CD14-positive monocyte (primary cell): ENCODE results near the gene AXIN1. TPM values are rescaled to one million over a fixed set of nuclear protein-coding genes. Genes with fewer than 3 reads are reported as not detected.

Experiments used
- DNase-seq, 3 donors: peaks; one replicate each; pipeline ENCODE4 v3.0.0-alpha.2; 2011 to 2022
- H2AFZ ChIP-seq: 2 replicates; pipeline ENCODE4 v1.6.0; 2012; ENCODE audit warnings: mild to moderate bottlenecking, low read depth, low read length, inconsistent platforms; ENCODE audit not compliant: insufficient read depth, poor library complexity, severe bottlenecking
- H3K27ac ChIP-seq, 2 donors: 1 replicate in 1 of 2; 2 replicates in 1 of 2; pipeline ENCODE4 v1.5.1; 2012 to 2013; ENCODE audit warnings: low read length in 2 of 2, control low read depth in 1 of 2, inconsistent platforms in 1 of 2, low read depth in 1 of 2, mild to moderate bottlenecking in 1 of 2
- H3K27me3 ChIP-seq, 2 donors: one replicate each; pipeline versions ENCODE4 v1.6.0 to v1.6.1; 2011 to 2013; ENCODE audit warnings: low read length in 2 of 2; ENCODE audit not compliant: control insufficient read depth in 2 of 2, insufficient read depth in 2 of 2
- H3K36me3 ChIP-seq, 2 donors: replicated peaks in 1 of 2; 1 replicate in 1 of 2; 2 replicates in 1 of 2; pipeline versions ENCODE4 v1.5.1 to v1.6.1; 2012 to 2013; ENCODE audit warnings: low read length in 2 of 2, control low read depth in 1 of 2, inconsistent platforms in 1 of 2, mild to moderate bottlenecking in 1 of 2; ENCODE audit not compliant: insufficient read depth in 2 of 2, control insufficient read depth in 1 of 2
- H3K4me1 ChIP-seq, 2 donors: 1 replicate in 1 of 2; 2 replicates in 1 of 2; pipeline versions ENCODE4 v1.5.1 to v1.6.1; 2012 to 2013; ENCODE audit warnings: low read length in 2 of 2, control low read depth in 1 of 2, inconsistent platforms in 1 of 2, mild to moderate bottlenecking in 1 of 2, moderate library complexity in 1 of 2; ENCODE audit not compliant: insufficient read depth in 2 of 2, control insufficient read depth in 1 of 2
- H3K4me2 ChIP-seq: replicated peaks from 2 replicates; pipeline ENCODE3; 2012; ENCODE audit warnings: low read length, moderate library complexity, mild to moderate bottlenecking; ENCODE audit not compliant: poor library complexity, severe bottlenecking; ENCODE audit errors: extremely low read depth
- H3K4me3 ChIP-seq, 3 experiments: fragments of 200-600 bp in 1 of 3; sonication (generic) in 1 of 3; replicated peaks in 1 of 3; 1 replicate in 2 of 3; 2 replicates in 1 of 3; pipeline ENCODE4 v1.5.1; 2011 to 2013; ENCODE audit warnings: low read length in 3 of 3, mild to moderate bottlenecking in 3 of 3, control low read depth in 2 of 3, low read depth in 2 of 3, inconsistent platforms in 1 of 3, moderate library complexity in 1 of 3
- H3K79me2 ChIP-seq: 2 replicates; pipeline ENCODE4 v1.6.0; 2012; ENCODE audit warnings: mild to moderate bottlenecking, control low read depth, inconsistent platforms, low read length, moderate library complexity; ENCODE audit not compliant: insufficient read depth
- H3K9ac ChIP-seq: 2 replicates; pipeline ENCODE4 v1.6.0; 2017; ENCODE audit warnings: low read length, mild to moderate bottlenecking; ENCODE audit not compliant: insufficient read depth, poor library complexity, severe bottlenecking
- H3K9me3 ChIP-seq, 2 donors: replicated peaks in 1 of 2; 1 replicate in 1 of 2; 2 replicates in 1 of 2; pipeline versions ENCODE4 v1.5.1 to v1.6.1; 2012 to 2013; ENCODE audit warnings: low read length in 2 of 2, control low read depth in 1 of 2; ENCODE audit not compliant: control insufficient read depth in 1 of 2, insufficient read depth in 1 of 2
- H4K20me1 ChIP-seq: 2 replicates; pipeline ENCODE4 v1.6.0; 2012; ENCODE audit warnings: mild to moderate bottlenecking, low read length, control low read depth, moderate library complexity; ENCODE audit not compliant: insufficient read depth
- H3K27ac Mint-ChIP-seq, 7 donors: one replicate each; pipeline ENCODE4 v1.8.0; 2020; ENCODE audit warnings: mild to moderate bottlenecking in 7 of 7, mixed read lengths in 7 of 7, moderate library complexity in 6 of 7, inconsistent platforms in 2 of 7
- H3K27me3 Mint-ChIP-seq, 3 donors: one replicate each; pipeline ENCODE4 v1.8.0; 2021 to 2022; ENCODE audit warnings: low read depth in 3 of 3, mild to moderate bottlenecking in 3 of 3, mixed read lengths in 3 of 3, moderate library complexity in 3 of 3, inconsistent platforms in 1 of 3
- H3K36me3 Mint-ChIP-seq, 2 donors: one replicate each; pipeline ENCODE4 v1.8.0; 2020; ENCODE audit warnings: mixed read lengths in 2 of 2, inconsistent platforms in 1 of 2, mild to moderate bottlenecking in 1 of 2
- H3K4me1 Mint-ChIP-seq: one replicate; pipeline ENCODE4 v1.8.0; 2020; ENCODE audit warnings: mild to moderate bottlenecking, mixed read lengths
- H3K4me3 Mint-ChIP-seq, 2 donors: one replicate each; pipeline ENCODE4 v1.8.0; 2020; ENCODE audit warnings: mild to moderate bottlenecking in 2 of 2, mixed read lengths in 2 of 2, moderate library complexity in 1 of 2
- H3K9me3 Mint-ChIP-seq, 7 donors: one replicate each; pipeline ENCODE4 v1.8.0; 2020 to 2022; ENCODE audit warnings: mixed read lengths in 7 of 7, mild to moderate bottlenecking in 6 of 7, moderate library complexity in 6 of 7, inconsistent platforms in 2 of 7
- CTCF ChIP-seq: fragments of 200-600 bp; IDR thresholded peaks from one replicate; pipeline ENCODE4 v1.8.0; 2022; ENCODE audit warnings: antibody characterized with exemption, mild to moderate bottlenecking
- WGBS: methylation state at CpG from one replicate; pipeline ENCODE4 v1.1.5; 2013; ENCODE audit warnings: missing lambda C conversion rate; ENCODE audit not compliant: insufficient coverage; 5-methylcytosine and 5-hydroxymethylcytosine counted together
- intact Hi-C, 2 donors: fragments of 100-400 bp; cut with micrococcal nuclease; formaldehyde crosslinking; loops; one replicate each; pipeline versions ENCODE4 v1.15.0 to v1.15.1; 2023
- polyA plus RNA-seq, 3 donors: library from polyadenylated mRNA; depleted of rRNA in 1 of 3; unstranded in 2 of 3; stranded (reverse) in 1 of 3; fragments of 300-500 nt in 2 of 3; fragments of >200 nt in 1 of 3; fragmentation: Illumina TruSeq in 2 of 3; gene quantifications; 1 replicate in 2 of 3; 2 replicates in 1 of 3; pipeline ENCODE4 v1.2.3, GENCODE V29; 2012 to 2021

The AXIN1 gene
- polyA plus RNA-seq, 3 donors = 0.30 to 20.9 (median 0.74) TPM

GRCh38 chr16:273547-274421 is 78.7 kb downstream of the AXIN1 start:
- H3K27me3 Mint-ChIP-seq = peaks cover 27 to 50% (median 42%) of the 10 kb centered on the region in 3 donors
- H3K4me3 Mint-ChIP-seq = no peak overlapping the region
- no peak overlapping the region for H3K4me2 ChIP-seq
- no peak overlapping the region for H3K27ac ChIP-seq
- H3K27ac Mint-ChIP-seq = no peak overlapping the region
- no peaks in the 10 kb centered on the region for H3K36me3 ChIP-seq
- no peak for DNase-seq
- peaks cover 0 to 5% (median 4%) of the 10 kb centered on the region in 7 donors for H3K9me3 Mint-ChIP-seq
- WGBS = 87% methylated on average over 19 of the region's 30 CpGs
- H3K27me3 ChIP-seq = peaks cover 0 to 31% of the 10 kb centered on the region in 2 donors
- H3K4me1 Mint-ChIP-seq = peaks cover 2% of the 10 kb centered on the region
- peaks cover 3 to 6% of the 10 kb centered on the region in 2 donors for H3K4me1 ChIP-seq
- no peaks in the 10 kb centered on the region for H3K79me2 ChIP-seq
- intact Hi-C loops = no loop called here
- no peaks in the 10 kb centered on the region for H4K20me1 ChIP-seq
- H3K9me3 ChIP-seq = no peaks in the 10 kb centered on the region
- H3K9ac ChIP-seq = no peak overlapping the region
- no peak overlapping the region for H3K4me3 ChIP-seq
- no peak for TF ChIP-seq CTCF
- H2AFZ ChIP-seq = no peak overlapping the region
- no peaks in the 10 kb centered on the region for H3K36me3 Mint-ChIP-seq

- Mint-ChIP-seq H3K4me3 (no peak overlapping the region), H3K27ac (no peak overlapping the region), H3K27me3 (peaks cover 22 to 44% (median 33%) of the 10 kb centered on the region in 3 donors), H3K36me3 (no peaks in the 10 kb centered on the region), H3K9me3 (peaks cover 0 to 5% (median 4%) of the 10 kb centered on the region in 7 donors), H3K4me1 (peaks cover 2% of the 10 kb centered on the region)
- intact Hi-C loops = no loop called here
- Histone ChIP-seq H3K9me3 (no peaks in the 10 kb centered on the region), H3K36me3 (no peaks in the 10 kb centered on the region), H3K27ac (no peak overlapping the region), H3K4me2 (no peak overlapping the region), H3K4me3 (no peak overlapping the region), H3K4me1 (peaks cover 3 to 6% of the 10 kb centered on the region in 2 donors), H4K20me1 (no peaks in the 10 kb centered on the region), H2AFZ (no peak overlapping the region), H3K79me2 (no peaks in the 10 kb centered on the region), H3K9ac (no peak overlapping the region), H3K27me3 (peaks cover 0 to 24% of the 10 kb centered on the region in 2 donors)
- WGBS = 91% methylated on average over 27 of the region's 36 CpGs
- TF ChIP-seq CTCF = no peak
- no peak for DNase-seq
Measured at GRCh38 chr16:272633-273546, 79.6 kb downstream of the AXIN1 start.
